GM18861 (cell line): ENCODE measurements around the gene ATAD1.
"Not testable (repeated sequence)": the region's sequence is repeated elsewhere in the genome, so short reads cannot be mapped to it uniquely, and the experiment has no call there.

Experiments used
- ATAC-seq: cut with Tn5 transposase; IDR thresholded peaks from one replicate; pipeline ENCODE4 v1.9.1; 2021; ENCODE audit not compliant: unreplicated experiment

ATAD1 gene, protein sequence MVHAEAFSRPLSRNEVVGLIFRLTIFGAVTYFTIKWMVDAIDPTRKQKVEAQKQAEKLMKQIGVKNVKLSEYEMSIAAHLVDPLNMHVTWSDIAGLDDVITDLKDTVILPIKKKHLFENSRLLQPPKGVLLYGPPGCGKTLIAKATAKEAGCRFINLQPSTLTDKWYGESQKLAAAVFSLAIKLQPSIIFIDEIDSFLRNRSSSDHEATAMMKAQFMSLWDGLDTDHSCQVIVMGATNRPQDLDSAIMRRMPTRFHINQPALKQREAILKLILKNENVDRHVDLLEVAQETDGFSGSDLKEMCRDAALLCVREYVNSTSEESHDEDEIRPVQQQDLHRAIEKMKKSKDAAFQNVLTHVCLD

GRCh38 chr10:87817609-87818504 is at the start of gene ATAD1:
ATAD1 (minus strand) TSS chr10:87818226; CDS start chr10:87814599, 3,627 bp downstream.
- ATAC-seq = peak; percentile 57

GRCh38 chr10:87867453-87867852 is 49.4 kb upstream of the ATAD1 start:
- no peak for ATAC-seq

DNA sequence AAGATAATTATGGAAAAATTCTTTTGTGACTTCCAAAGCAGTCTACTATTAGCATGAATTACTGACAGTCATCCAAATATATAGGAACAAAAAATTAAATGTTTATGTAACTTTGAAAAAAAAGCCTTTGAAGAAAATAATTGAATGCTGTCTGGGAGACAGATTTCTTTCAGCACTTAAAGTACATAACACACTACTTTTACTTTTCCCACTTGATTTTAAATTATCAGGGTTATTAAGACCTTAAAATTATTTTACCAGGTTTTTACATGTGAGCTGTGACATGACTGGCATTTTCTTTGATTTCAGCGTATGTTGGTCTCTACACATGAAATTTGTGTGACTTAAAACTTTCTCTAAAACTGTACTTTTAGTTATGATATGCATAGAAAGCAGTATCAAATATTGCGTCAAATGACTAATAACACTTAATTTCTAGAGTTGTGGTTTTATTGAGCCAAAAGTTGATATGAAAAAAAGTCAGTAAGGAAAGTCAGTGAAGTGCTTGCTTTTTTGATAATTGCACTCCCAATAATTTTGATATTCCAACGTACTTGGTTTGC is 48.5 kb upstream of the ATAD1 start:
- no peak for ATAC-seq

DNA sequence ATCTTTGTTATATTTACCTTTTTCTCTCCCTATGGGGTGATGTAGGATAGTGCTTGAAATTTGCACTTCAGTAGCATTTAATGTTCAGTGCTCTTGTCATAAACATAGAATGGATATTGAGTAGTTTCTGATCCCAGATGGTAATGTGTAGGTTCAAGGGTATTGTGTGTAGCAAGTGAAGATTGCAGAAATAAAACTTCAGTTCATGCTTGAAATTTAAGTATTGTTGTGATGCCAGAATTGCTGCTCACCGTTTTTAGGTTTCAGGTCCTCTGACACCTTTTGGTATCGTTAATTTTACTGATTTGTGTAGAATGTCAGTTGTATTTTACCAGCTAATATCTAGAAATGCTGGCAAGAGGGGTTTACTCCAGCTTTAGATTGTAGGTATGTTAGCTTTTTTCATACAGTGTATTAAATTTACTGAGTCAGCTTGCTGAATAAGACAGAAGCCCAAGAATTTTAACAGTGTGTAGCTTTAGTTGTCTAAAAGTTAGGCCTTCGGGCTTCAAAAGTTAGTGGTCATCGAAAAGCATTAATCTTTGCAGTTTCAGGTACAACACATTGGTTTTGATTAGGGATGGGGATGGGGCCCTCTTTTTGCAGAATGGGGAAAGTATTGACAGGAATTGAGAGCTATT is 47.3 kb upstream of the ATAD1 start:
- ATAC-seq = no peak

GRCh38 chr10:87864496-87865059 is 46.6 kb upstream of the ATAD1 start:
- ATAC-seq = no peak

DNA sequence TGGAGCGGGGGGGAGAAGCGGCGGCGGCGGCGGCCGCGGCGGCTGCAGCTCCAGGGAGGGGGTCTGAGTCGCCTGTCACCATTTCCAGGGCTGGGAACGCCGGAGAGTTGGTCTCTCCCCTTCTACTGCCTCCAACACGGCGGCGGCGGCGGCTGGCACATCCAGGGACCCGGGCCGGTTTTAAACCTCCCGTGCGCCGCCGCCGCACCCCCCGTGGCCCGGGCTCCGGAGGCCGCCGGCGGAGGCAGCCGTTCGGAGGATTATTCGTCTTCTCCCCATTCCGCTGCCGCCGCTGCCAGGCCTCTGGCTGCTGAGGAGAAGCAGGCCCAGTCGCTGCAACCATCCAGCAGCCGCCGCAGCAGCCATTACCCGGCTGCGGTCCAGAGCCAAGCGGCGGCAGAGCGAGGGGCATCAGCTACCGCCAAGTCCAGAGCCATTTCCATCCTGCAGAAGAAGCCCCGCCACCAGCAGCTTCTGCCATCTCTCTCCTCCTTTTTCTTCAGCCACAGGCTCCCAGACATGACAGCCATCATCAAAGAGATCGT is 46.0 kb upstream of the ATAD1 start:
- not testable (repeated sequence) for ATAC-seq

DNA sequence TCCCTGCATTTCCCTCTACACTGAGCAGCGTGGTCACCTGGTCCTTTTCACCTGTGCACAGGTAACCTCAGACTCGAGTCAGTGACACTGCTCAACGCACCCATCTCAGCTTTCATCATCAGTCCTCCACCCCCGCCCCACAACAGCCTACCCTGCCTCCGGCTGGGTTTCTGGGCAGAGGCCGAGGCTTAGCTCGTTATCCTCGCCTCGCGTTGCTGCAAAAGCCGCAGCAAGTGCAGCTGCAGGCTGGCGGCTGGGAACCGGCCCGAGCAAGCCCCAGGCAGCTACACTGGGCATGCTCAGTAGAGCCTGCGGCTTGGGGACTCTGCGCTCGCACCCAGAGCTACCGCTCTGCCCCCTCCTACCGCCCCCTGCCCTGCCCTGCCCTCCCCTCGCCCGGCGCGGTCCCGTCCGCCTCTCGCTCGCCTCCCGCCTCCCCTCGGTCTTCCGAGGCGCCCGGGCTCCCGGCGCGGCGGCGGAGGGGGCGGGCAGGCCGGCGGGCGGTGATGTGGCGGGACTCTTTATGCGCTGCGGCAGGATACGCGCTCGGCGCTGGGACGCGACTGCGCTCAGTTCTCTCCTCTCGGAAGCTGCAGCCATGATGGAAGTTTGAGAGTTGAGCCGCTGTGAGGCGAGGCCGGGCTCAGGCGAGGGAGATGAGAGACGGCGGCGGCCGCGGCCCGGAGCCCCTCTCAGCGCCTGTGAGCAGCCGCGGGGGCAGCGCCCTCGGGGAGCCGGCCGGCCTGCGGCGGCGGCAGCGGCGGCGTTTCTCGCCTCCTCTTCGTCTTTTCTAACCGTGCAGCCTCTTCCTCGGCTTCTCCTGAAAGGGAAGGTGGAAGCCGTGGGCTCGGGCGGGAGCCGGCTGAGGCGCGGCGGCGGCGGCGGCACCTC is 45.3 kb upstream of the ATAD1 start, which contains the start of the genes KLLN and PTEN:
Gene KLLN (minus strand): TSS at position 481 of the 891 bp plus-strand sequence. CDS start 1,046 bp downstream, outside the sequence.
Gene PTEN (plus strand): TSS at position 573 of the 891 bp plus-strand sequence. CDS start 845 bp downstream, outside the sequence.
- peak; percentile 30 for ATAC-seq

- ATAC-seq = peak; percentile 3
Measured at GRCh38 chr10:87862679-87863052, 44.6 kb upstream of the ATAD1 start.

GRCh38 chr10:87861953-87862678 is 44.1 kb upstream of the ATAD1 start:
- peak; percentile 40 for ATAC-seq

GRCh38 chr10:87861566-87861952 is 43.5 kb upstream of the ATAD1 start:
- ATAC-seq = peak; percentile 12

DNA sequence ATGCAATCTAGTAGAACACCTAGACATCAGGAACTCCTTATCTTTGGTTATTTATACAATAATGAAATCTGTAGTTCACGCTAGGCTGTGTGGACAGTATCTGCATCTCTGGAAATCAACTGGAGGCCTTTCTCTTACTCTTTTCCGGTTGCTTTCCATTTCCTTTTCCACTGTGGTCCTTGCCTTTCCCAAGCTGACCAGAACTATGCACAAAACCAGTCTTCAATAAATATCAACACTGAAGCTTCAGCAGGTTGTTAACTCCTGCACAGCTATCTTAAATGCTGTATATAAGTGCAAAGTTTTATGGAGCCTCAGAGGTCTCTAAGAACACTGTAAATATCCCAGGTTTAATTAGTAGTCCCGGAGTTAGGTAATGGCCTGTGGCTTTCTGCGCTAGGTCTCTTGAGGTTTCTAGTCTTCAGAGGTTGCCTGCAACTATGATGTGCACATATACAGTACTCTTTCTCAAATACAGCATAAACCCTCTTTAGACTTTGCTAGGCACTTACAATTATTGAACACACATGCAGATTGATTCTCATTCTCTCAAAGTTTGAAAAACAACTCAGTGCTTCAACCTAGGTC is 42.9 kb upstream of the ATAD1 start:
- no peak for ATAC-seq

- no peak for ATAC-seq
Measured at GRCh38 chr10:87860156-87860795, 42.2 kb upstream of the ATAD1 start.

DNA sequence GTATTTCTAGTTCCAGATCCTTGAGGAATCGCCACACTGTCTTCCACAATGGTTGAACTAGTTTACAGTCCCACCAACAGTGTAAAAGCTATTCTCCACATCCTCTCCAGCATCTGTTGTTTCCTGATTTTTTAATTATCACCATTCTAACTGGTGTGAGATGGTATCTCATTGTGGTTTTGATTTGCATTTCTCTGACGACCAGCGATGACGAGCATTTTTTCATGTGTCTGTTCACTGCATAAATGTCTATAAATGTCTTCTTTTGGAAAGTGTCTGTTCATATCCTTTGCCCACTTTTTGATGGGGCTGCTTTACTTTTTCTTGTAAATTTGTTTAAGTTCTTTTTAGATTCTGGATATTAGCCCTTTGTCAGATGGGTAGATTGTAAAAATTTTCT is 37.6 kb upstream of the ATAD1 start:
- ATAC-seq = not testable (repeated sequence)

DNA sequence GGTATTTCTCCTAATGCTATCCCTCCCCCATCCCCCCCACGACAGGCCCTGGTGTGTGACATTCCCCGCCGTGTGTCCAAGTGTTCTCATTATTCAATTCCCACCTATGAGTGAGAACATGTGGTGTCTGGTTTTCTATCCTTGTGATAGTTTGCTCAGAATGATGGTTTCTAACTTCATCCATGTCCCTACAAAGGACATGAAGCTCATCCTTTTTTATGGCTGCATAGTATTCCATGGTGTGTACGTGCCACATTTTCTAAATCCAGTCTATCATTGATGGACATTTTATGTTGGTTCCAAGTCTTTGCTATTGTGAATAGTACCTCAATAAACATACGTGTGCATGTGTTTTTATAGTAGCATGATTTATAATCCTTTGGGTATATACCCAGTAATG is 37.2 kb upstream of the ATAD1 start:
- not testable (repeated sequence) for ATAC-seq

- ATAC-seq = no peak
Measured at GRCh38 chr10:87852089-87852488, 34.1 kb upstream of the ATAD1 start.

GRCh38 chr10:87850742-87851205 is 32.7 kb upstream of the ATAD1 start:
- ATAC-seq = no peak

- ATAC-seq = no peak
Measured at GRCh38 chr10:87849001-87849400, 31.0 kb upstream of the ATAD1 start.

DNA sequence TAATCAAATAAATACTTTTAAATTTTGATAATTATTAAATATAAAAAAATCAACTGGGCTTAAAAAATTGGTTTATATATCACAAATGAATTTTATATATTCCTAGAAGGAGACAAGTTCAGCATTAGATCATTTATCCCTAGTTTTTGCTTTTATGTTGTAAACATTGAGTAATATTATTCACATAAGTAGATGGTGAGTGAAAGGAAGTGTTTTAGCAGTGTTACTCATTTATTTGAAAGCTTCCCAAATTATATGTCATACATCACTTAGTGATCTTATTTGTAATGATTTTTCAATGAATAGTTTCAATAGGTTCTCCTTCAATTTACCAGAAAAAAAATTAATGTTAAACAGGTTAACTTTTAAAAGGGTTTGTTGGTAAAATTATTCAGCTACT is 29.5 kb upstream of the ATAD1 start:
- ATAC-seq = no peak
